H1 (cell line): ENCODE results near the gene PAQR7. TPM values are rescaled to one million over a fixed set of nuclear protein-coding genes. Genes with fewer than 3 reads are reported as not detected.

Experiments used
- CTCF ChIA-PET: fragments of 300-600 bp; sonication (Branson Sonifier 250); formaldehyde crosslinking; loops from one replicate; lab custom pipeline; 2021; ENCODE audit not compliant: partially characterized antibody; lab: Charles Lee
- POLR2A ChIA-PET: fragments of 300-600 bp; sonication (Branson Sonifier 250); formaldehyde crosslinking; loops from one replicate; lab custom pipeline; 2021; ENCODE audit warnings: inconsistent platforms; ENCODE audit not compliant: partially characterized antibody; lab: Charles Lee
- DNase-seq, 2 experiments: peaks; one replicate each; pipeline versions ENCODE4 v3.0.0 to v3.0.0-alpha.2; 2010 to 2022; ENCODE audit warnings: low spot score in 2 of 2, low read depth in 1 of 2, mixed read lengths in 1 of 2
- FAIRE-seq: peaks from 2 replicates; lab custom pipeline; 2011; peaks lifted over from hg19 to GRCh38; lab: Jason Lieb, UNC
- H2AFZ ChIP-seq: 2 replicates; pipeline ENCODE4 v1.8.1; 2012; ENCODE audit warnings: low read length, inconsistent platforms
- H2AK5ac ChIP-seq: 2 replicates; pipeline ENCODE4 v1.6.1; 2013; ENCODE audit warnings: low read depth, low read length
- H2BK120ac ChIP-seq: replicated peaks from 2 replicates; pipeline ENCODE3; 2013; ENCODE audit warnings: low read depth, low read length, inconsistent platforms
- H2BK12ac ChIP-seq: 2 replicates; pipeline ENCODE4 v1.6.1; 2013; ENCODE audit warnings: low read depth, low read length
- H2BK15ac ChIP-seq: 2 replicates; pipeline ENCODE4 v1.6.1; 2013; ENCODE audit warnings: low read length
- H2BK20ac ChIP-seq: 2 replicates; pipeline ENCODE4 v1.6.1; 2013; ENCODE audit warnings: low read length
- H2BK5ac ChIP-seq: 2 replicates; pipeline ENCODE4 v1.6.1; 2013; ENCODE audit warnings: low read depth, low read length
- H3K14ac ChIP-seq: 2 replicates; pipeline ENCODE4 v1.6.1; 2013; ENCODE audit warnings: inconsistent platforms; ENCODE audit not compliant: insufficient read length
- H3K18ac ChIP-seq: 2 replicates; pipeline ENCODE4 v1.6.1; 2013; ENCODE audit warnings: low read length; ENCODE audit errors: extremely low read depth
- H3K23ac ChIP-seq: 2 replicates; pipeline ENCODE4 v1.6.1; 2013; ENCODE audit warnings: inconsistent platforms; ENCODE audit not compliant: insufficient read length
- H3K23me2 ChIP-seq: 2 replicates; pipeline ENCODE4 v1.6.1; 2013; ENCODE audit warnings: low read depth, low read length
- H3K27ac ChIP-seq: 2 replicates; pipeline ENCODE4 v1.6.1; 2011; ENCODE audit warnings: low read depth, low read length, inconsistent platforms
- H3K27me3 ChIP-seq, 4 experiments: replicated peaks in 1 of 4; 1 replicate in 1 of 4; 2 replicates in 3 of 4; pipeline versions ENCODE4 v1.6.1 to v1.8.1; 2011 to 2013; ENCODE audit warnings: low read length in 3 of 4, mild to moderate bottlenecking in 3 of 4, inconsistent platforms in 2 of 4, mixed read lengths in 2 of 4, moderate library complexity in 1 of 4; ENCODE audit not compliant: control insufficient read depth in 3 of 4, insufficient read depth in 3 of 4; ENCODE audit errors: extremely low read depth in 1 of 4
- H3K36me3 ChIP-seq, 4 experiments: 2 replicates each; pipeline versions ENCODE4 v1.6.1 to v1.8.1; 2011 to 2013; ENCODE audit warnings: mild to moderate bottlenecking in 4 of 4, low read length in 3 of 4, moderate library complexity in 2 of 4, control low read depth in 1 of 4, inconsistent platforms in 1 of 4; ENCODE audit not compliant: insufficient read depth in 4 of 4, control insufficient read depth in 2 of 4
- H3K4ac ChIP-seq: replicated peaks from 2 replicates; pipeline ENCODE3; 2013; ENCODE audit warnings: low read length, low read depth, mixed read lengths, inconsistent platforms; ENCODE audit not compliant: insufficient read length
- H3K4me1 ChIP-seq, 4 experiments: replicated peaks in 1 of 4; 1 replicate in 1 of 4; 2 replicates in 3 of 4; pipeline versions ENCODE4 v1.6.1 to v1.8.1; 2011 to 2013; ENCODE audit warnings: low read length in 3 of 4, inconsistent platforms in 2 of 4, mixed read lengths in 1 of 4; ENCODE audit not compliant: insufficient read depth in 4 of 4, control insufficient read depth in 3 of 4
- H3K4me2 ChIP-seq, 2 experiments: 2 replicates each; pipeline versions ENCODE4 v1.6.1 to v1.8.1; 2011 to 2013; ENCODE audit warnings: low read depth in 2 of 2, low read length in 2 of 2, control low read depth in 1 of 2, inconsistent platforms in 1 of 2, mild to moderate bottlenecking in 1 of 2; ENCODE audit not compliant: insufficient read depth in 1 of 2
- H3K4me3 ChIP-seq, 4 experiments: fragments of 200-600, 300-600 bp in 1 of 4; sonication (generic), shearing (Covaris generic), sonication (Bioruptor Twin) in 1 of 4; 2 replicates each; pipeline versions ENCODE4 v1.5.1 to v1.8.1; 2011 to 2016; ENCODE audit warnings: low read length in 4 of 4, low read depth in 3 of 4, control low read depth in 2 of 4, inconsistent platforms in 2 of 4, mild to moderate bottlenecking in 2 of 4, mixed read lengths in 1 of 4, moderate library complexity in 1 of 4; ENCODE audit not compliant: insufficient read depth in 2 of 4; ENCODE audit errors: extremely low read depth in 1 of 4
- H3K56ac ChIP-seq: replicated peaks from 2 replicates; pipeline ENCODE3; 2013; ENCODE audit warnings: low read depth, mild to moderate bottlenecking, mixed read lengths, low read length, inconsistent platforms; ENCODE audit not compliant: insufficient read length
- H3K79me1 ChIP-seq: 2 replicates; pipeline ENCODE4 v1.6.1; 2013; ENCODE audit warnings: low read depth, low read length, control low read depth
- H3K79me2 ChIP-seq, 2 experiments: 2 replicates each; pipeline versions ENCODE4 v1.6.1 to v1.8.1; 2012 to 2013; ENCODE audit warnings: low read length in 2 of 2, mild to moderate bottlenecking in 2 of 2, inconsistent platforms in 1 of 2; ENCODE audit not compliant: insufficient read depth in 2 of 2, control insufficient read depth in 1 of 2
- H3K9ac ChIP-seq, 4 experiments: replicated peaks in 1 of 4; 1 replicate in 1 of 4; 2 replicates in 3 of 4; pipeline versions ENCODE4 v1.6.1 to v1.8.1; 2011 to 2013; ENCODE audit warnings: low read depth in 3 of 4, low read length in 3 of 4, control low read depth in 2 of 4, mild to moderate bottlenecking in 2 of 4, moderate library complexity in 2 of 4, inconsistent platforms in 1 of 4; ENCODE audit errors: extremely low read depth in 1 of 4
- H3K9me3 ChIP-seq, 2 experiments: 2 replicates each; pipeline versions ENCODE4 v1.6.1 to v1.8.1; 2012 to 2013; ENCODE audit warnings: mild to moderate bottlenecking in 2 of 2, moderate library complexity in 2 of 2, control low read depth in 1 of 2, inconsistent platforms in 1 of 2, low read depth in 1 of 2, low read length in 1 of 2, mixed read lengths in 1 of 2; ENCODE audit not compliant: insufficient read depth in 2 of 2
- H4K20me1 ChIP-seq, 2 experiments: replicated peaks in 1 of 2; 2 replicates each; pipeline versions ENCODE3 to v1.8.1; 2011 to 2013; ENCODE audit warnings: inconsistent platforms in 2 of 2, low read length in 2 of 2, mild to moderate bottlenecking in 1 of 2; ENCODE audit not compliant: insufficient read depth in 2 of 2, control insufficient read depth in 1 of 2
- H4K5ac ChIP-seq: 2 replicates; pipeline ENCODE4 v1.6.1; 2013; ENCODE audit warnings: low read length, low read depth, mixed read lengths, inconsistent platforms; ENCODE audit not compliant: insufficient read length
- H4K8ac ChIP-seq: 2 replicates; pipeline ENCODE4 v1.8.0; 2013; ENCODE audit warnings: mild to moderate bottlenecking, moderate library complexity, low read length, inconsistent platforms; ENCODE audit not compliant: insufficient read depth; ENCODE audit errors: extremely low read depth
- H4K91ac ChIP-seq: replicated peaks from 2 replicates; pipeline ENCODE3; 2013; ENCODE audit warnings: low read length, mixed read lengths, inconsistent platforms; ENCODE audit not compliant: insufficient read length
- CREB1 ChIP-seq: IDR thresholded peaks from 2 replicates; pipeline ENCODE4 v1.6.1; 2012; ENCODE audit warnings: inconsistent platforms
- GTF2F1 ChIP-seq: IDR thresholded peaks from 2 replicates; pipeline ENCODE4 v1.6.1; 2012; ENCODE audit warnings: low read depth, low read length, improper control_type of control experiment, borderline replicate concordance
- NANOG ChIP-seq: IDR thresholded peaks from 2 replicates; pipeline ENCODE4 v1.6.1; 2011; ENCODE audit warnings: low read length, low read depth, mild to moderate bottlenecking, inconsistent platforms; ENCODE audit not compliant: insufficient read depth, poor library complexity, severe bottlenecking
- POLR2A ChIP-seq, 2 experiments: IDR thresholded peaks; 1 replicate in 1 of 2; 2 replicates in 1 of 2; pipeline ENCODE4 v1.6.1; 2011; ENCODE audit warnings: low read depth in 2 of 2, low read length in 2 of 2, mild to moderate bottlenecking in 2 of 2; ENCODE audit errors: control extremely low read depth in 1 of 2
- POU5F1 ChIP-seq: IDR thresholded peaks from 2 replicates; pipeline ENCODE4 v1.6.1; 2011; ENCODE audit warnings: low read depth, mild to moderate bottlenecking, low read length, moderate library complexity
- RFX5 ChIP-seq: IDR thresholded peaks from 2 replicates; pipeline ENCODE4 v1.6.1; 2011; ENCODE audit warnings: low read depth, low read length, improper control_type of control experiment, borderline replicate concordance
- RXRA ChIP-seq: IDR thresholded peaks from 2 replicates; pipeline ENCODE4 v1.6.1; 2011; ENCODE audit warnings: low read depth, mild to moderate bottlenecking, low read length, moderate library complexity; ENCODE audit not compliant: insufficient read depth
- ZNF274 ChIP-seq: IDR thresholded peaks from 2 replicates; pipeline ENCODE4 v1.7.0; 2012; ENCODE audit warnings: low read length, borderline replicate concordance; ENCODE audit errors: extremely low read depth
- WGBS, 2 experiments: shearing (Covaris generic) in 1 of 2; methylation state at CpG; one replicate each; pipeline versions ENCODE4 v1.1.6 to v1.1.7; 2013 to 2015; ENCODE audit warnings: low lambda C conversion rate in 2 of 2, mixed read lengths in 2 of 2, inconsistent platforms in 1 of 2, low coverage in 1 of 2, missing lambda C conversion rate in 1 of 2; ENCODE audit not compliant: insufficient replicate concordance in 2 of 2, insufficient coverage in 1 of 2, insufficient read length in 1 of 2; ENCODE audit errors: extremely low coverage in 1 of 2, missing lambda C conversion rate in 1 of 2; 5-methylcytosine and 5-hydroxymethylcytosine counted together
- polyA plus RNA-seq, 7 experiments: library from polyadenylated mRNA; depleted of rRNA in 3 of 7; stranded (reverse) in 5 of 7; unstranded in 2 of 7; fragments of >200 nt in 5 of 7; fragments of 200-250 nt in 2 of 7; gene quantifications; 1 replicate in 5 of 7; 2 replicates in 1 of 7; 4 replicates in 1 of 7; pipeline versions ENCODE4 v1.2.1 to v1.2.3, GENCODE V29; 2011 to 2013; ENCODE audit warnings: missing spikeins in 2 of 7, mixed read lengths in 2 of 7
- total RNA-seq: library from RNA; stranded (reverse); fragmentation: NEBNext Ultra II Directional; extraction: Animal tissue kit (Norgen Biotek cat#: 25700); gene quantifications from 2 replicates; pipeline ENCODE4 v1.2.1, GENCODE V29; 2021

The PAQR7 gene
- total and polyA plus RNA-seq, 2 of the 8 experiments (the other 6 are each of a cell fraction or from before 2014, with no cell fraction given), result 7.3 to 7.4 TPM

GRCh38 chr1:25885602-25886001, 10.1 kb upstream of the PAQR7 start:
- no peak overlapping the region for H3K18ac ChIP-seq
- no peak overlapping the region for H2AK5ac ChIP-seq
- H4K91ac ChIP-seq, result no peak overlapping the region
- H3K14ac ChIP-seq, result no peak overlapping the region
- POLR2A ChIA-PET, result interaction anchor here (1.7 to 5.3 kb wide), 2 partner anchors 10 to 11 kb away, joined by 5 to 28 read pairs; partner anchors contain the start of gene PAQR7
- WGBS, 2 experiments, result 90% methylated on average over 1 of the region's 1 CpG; no CpG with 5 or more reads in 1 of the 2 experiments
- H3K27ac ChIP-seq, result no peak overlapping the region
- H3K79me2 ChIP-seq, result no peaks in the 10 kb centered on the region
- H4K5ac ChIP-seq, result no peak overlapping the region
- H2BK120ac ChIP-seq, result no peak overlapping the region
- H2AFZ ChIP-seq, result no peak overlapping the region
- no peak overlapping the region for H3K4ac ChIP-seq
- DNase-seq (no peak), FAIRE-seq (no peak)
- no peak overlapping the region for H3K23ac ChIP-seq
- no peak overlapping the region for H3K9ac ChIP-seq
- H3K27me3 ChIP-seq, result no peaks in the 10 kb centered on the region
- no peak overlapping the region for H2BK15ac ChIP-seq
- no peaks in the 10 kb centered on the region for H3K36me3 ChIP-seq
- no peak overlapping the region; the same call in 1 of the 2 replicates for H2BK20ac ChIP-seq
- CTCF ChIA-PET, result interaction anchor here (1.0 kb wide), 1 partner anchor 105 kb away, joined by 4 read pairs; no protein-coding TSS in a partner anchor
- no peaks in the 10 kb centered on the region for H4K20me1 ChIP-seq
- H2BK12ac ChIP-seq, result no peak overlapping the region
- H4K8ac ChIP-seq, result no peak overlapping the region
- peaks cover 0 to 5% (median 1%) of the 10 kb centered on the region in 4 experiments; a peak in 2 of 7 replicates for H3K4me1 ChIP-seq
- H3K9me3 ChIP-seq, result no peaks in the 10 kb centered on the region
- no peaks in the 10 kb centered on the region for H3K23me2 ChIP-seq
- no peak overlapping the region for H3K4me3 ChIP-seq
- H3K79me1 ChIP-seq, result no peaks in the 10 kb centered on the region
- no peak overlapping the region for H3K56ac ChIP-seq
- H2BK5ac ChIP-seq, result no peak overlapping the region
- TF ChIP-seq RXRA (no peak), RFX5 (no peak), GTF2F1 (no peak), POU5F1 (no peak), POLR2A (IDR thresholded peaks at IDR 0.05; ENCODE audit: control extremely low read depth in 1 of 2, low read depth in 2 of 2, low read length in 2 of 2) (no peak), ZNF274 (no peak), CREB1 (no peak), NANOG (no peak)
- TF ChIP-seq, all 59 proteins: peak for 0
- no peak overlapping the region for H3K4me2 ChIP-seq
